HG02588 (cell line): ENCODE data around the gene NUP88.

Experiments
- ATAC-seq: cut with Tn5 transposase; IDR thresholded peaks from one replicate; pipeline ENCODE4 v1.9.1; 2021; ENCODE audit warnings: mild to moderate bottlenecking, moderate library complexity; ENCODE audit not compliant: unreplicated experiment

The NUP88 gene

DNA sequence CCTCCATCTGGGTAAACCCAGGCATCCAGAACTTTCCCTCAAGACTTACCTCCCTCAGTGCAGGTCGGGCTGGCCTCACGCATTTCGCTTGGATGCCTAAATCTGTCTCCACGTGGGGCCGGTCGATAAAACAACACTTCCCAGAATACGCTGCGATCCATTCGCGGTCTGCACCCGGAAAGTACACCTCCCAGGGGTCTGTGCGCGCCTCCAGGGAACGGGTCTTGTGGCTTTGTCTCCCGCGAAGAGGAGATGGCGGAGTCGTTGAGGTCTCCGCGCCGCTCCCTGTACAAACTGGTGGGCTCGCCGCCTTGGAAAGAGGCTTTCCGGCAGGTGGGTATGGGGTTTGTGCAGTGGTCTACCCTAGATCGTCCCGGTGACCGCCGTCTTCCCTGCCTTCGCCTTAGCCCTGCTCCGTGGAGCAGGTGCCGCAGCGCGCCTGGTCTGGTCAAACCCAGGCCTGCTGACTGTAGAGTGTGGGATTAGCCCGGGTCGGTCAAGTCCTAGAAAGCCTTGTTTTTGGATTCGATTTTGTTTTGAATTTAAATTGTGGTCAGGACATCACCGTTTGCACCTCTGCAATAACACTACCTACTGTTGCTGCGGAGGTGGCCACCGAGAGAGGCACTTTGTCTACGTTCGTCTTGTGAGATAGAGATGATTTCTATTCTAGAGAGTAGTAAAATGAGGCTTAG, 644 bp upstream of the NUP88 start, which contains the start of gene RPAIN:
Gene RPAIN, plus strand, starts transcription at position 224 of the 695 bp plus-strand sequence. Its CDS starts 29 bp downstream, at position 253.
- peak; percentile 58 for ATAC-seq

- ATAC-seq, result peak; percentile 14
Measured at GRCh38 chr17:5418858-5419355, 555 bp downstream of the NUP88 start.

DNA sequence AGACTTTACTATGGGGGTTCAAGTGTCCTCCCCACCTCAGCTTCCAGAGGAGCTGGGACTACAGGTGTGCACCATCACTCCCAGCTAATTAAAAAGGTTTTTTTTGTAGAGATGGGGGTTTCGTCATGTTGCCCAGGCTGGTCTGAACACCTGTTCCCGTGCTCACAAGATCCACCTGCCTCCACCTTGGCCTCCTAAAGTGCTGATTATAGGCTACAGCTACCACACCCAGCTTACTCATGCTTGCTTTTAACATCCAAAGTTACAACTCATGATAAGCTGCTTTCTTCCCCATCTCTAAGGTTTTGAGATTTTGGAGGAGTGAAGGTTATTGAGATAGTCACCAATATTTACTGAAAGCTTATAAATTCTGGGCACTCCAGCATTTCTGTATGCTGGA, 2.6 kb downstream of the NUP88 start:
- ATAC-seq, result no peak

- no peak for ATAC-seq
Measured at GRCh38 chr17:5413682-5414081, 5.8 kb downstream of the NUP88 start.

DNA sequence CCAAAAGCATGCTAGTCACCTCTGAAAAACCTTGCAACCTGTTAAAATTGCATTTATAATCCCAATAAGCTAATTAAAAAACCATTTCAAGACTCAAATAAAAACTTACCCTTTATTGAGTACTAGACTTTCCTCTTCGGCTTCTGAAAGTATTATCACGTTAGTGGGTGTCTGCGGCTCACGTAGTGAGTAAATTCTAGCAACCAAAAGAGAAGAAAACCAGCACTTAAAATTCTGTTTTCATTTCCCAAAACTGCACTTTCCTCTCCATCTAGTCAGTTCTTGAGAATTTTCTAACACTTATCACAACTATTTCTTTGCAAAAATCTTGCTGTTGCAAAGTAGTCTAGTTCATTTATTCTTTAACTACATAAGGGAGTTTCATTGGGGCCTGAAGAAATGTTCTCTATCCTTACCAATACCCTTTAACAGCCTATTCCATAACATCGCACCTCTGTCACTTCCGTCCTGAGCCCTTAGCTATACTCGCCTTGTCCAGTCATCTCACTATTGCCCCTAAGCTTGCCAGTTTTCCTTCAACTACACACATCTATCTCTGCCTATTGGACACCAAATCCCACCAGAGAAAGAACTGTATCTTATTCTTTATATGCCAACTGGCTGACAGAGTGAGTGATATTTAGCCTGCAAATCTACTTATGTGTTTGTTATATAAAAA, 8.7 kb downstream of the NUP88 start:
- no peak for ATAC-seq

DNA sequence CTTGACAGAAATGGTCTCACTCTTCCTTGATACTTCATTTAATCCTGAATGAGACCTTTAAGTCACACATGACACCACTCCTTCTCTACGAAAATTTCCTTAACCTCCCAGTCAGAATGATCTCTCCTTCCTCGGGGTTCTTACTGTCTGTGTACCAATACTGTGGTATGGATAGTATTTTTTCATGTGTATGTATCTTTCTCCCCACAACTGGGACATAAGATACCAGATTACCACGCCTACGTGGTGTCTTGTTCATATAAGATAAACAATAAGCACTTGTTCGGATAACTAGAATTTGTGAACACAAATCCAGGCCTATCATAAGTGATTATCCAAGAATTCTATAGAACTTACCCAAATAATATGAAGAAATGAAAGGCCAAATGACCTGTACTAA, 11.3 kb downstream of the NUP88 start:
- ATAC-seq, result no peak

- no peak for ATAC-seq
Measured at GRCh38 chr17:5405400-5405799, 14.1 kb downstream of the NUP88 start.

GRCh38 chr17:5399767-5400166, 19.7 kb downstream of the NUP88 start:
- no peak for ATAC-seq

GRCh38 chr17:5396612-5397011, 22.9 kb downstream of the NUP88 start:
- no peak for ATAC-seq

- no peak for ATAC-seq
Measured at GRCh38 chr17:5391678-5392077, 27.8 kb downstream of the NUP88 start.

- ATAC-seq, result no peak
Measured at GRCh38 chr17:5381542-5381941, 37.9 kb downstream of the NUP88 start.

DNA sequence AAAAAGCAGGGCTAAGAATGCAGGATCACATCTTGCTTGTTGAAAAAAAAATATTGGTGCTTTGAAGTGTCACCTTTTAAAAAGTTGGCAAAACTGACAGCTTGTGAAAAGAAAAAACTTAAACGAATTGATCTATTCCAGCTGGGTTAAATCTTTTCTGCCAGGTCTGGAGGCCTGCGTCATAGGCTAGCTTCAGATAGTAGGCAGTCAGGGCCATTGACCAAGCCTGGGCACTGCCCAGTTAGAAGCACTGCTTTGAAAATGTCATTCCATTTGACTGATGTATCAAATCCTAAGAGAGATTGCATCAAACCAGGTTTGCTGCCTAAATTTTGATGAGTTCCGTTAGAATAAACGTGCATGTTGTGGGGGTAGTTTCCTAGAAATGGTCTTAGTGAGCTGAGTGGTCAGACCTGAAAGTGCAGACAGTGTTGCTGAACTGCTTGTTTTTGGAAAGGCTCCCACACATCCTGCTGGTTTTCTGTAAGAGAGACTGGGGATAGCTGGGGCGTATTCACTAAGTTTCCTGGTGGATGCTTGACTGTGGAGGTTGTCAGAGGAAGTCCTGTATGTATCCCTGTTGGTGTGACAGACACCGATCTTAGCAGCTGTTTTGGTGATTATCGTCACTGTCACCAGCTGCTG, 38.8 kb downstream of the NUP88 start:
- ATAC-seq, result no peak

DNA sequence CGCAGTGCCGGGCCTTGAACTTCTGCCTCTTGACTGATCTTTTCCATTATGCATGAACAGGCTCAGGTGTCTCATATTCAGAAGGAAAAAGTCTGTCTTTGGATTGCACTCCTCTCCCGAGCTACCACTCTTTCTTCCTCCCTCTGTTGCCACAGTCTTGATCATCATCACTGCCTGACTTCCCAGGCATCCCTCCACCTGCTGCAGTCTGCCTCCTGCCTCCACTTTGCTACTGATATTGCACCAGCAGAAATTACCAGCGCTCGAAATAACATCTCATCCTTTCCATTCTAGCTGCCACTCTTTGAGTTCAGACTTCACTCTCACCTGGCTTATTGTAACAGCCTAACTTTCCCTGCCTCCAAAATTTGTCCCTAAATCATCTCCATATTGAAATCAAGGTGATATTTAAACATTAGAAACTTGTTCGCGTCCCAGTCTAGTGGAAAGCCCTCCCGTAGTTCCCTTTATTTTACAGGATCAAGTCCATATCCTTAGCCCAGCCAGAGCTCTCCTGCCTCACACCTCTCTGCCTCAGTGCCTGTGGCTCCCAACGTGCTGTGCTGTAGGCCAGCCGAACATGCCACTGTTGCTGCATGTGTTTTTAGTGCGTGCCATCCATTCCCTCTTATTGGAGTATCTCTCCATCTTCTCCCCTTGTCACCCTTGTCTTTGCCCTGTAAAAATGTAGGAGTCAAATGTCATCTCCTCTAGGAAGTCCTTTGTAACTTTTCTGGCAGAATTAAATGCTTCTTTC, 39.9 kb downstream of the NUP88 start:
- ATAC-seq, result no peak

DNA sequence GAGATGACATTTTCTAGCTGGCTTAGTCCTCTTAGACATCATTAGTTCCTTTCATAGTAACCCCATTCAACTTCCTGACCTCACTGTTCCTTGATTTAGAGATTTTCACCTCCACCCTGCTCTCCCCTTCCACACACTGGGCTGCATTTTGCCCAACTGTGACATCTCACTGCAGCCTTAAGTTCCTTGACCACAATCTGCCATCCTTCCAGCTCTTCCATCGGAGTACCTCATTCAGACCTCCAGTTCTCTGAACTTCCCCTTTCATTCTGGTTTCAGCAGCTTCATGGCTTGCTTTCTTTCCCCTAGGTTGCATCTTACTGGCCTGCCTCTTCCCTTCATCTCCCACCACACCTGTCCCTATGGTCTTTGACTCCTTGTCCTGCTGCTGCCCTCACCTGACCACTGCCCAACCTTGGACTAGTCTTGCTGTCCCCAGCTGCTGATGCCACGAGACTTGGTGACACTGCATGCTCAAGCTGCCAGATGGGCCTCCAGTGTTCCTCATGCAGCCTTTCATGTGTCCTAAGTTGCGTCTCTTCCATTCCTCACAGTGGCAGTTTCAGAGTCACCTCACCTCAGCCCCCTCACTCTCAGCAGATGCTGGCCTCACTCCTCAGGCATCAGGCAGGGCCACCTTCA, 40.8 kb downstream of the NUP88 start:
- ATAC-seq, result no peak

DNA sequence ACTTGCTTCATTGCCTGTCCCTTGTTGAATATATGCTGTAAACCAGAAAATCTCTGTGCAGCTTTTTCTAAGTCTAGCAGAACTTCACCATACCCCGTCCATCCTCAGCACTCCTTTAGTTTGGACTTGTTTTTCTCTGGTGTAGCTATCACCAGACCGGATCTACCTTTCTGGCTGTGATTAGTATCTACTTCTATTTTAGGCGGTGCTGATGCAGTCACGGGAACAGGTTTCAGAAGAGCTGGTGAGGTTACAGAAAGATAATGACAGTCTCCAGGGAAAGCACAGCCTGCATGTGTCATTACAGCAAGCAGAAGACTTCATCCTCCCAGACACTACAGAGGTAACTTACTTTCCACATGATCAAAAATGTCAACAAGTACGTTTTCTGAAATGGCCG, 46.4 kb downstream of the NUP88 start:
- ATAC-seq, result no peak

DNA sequence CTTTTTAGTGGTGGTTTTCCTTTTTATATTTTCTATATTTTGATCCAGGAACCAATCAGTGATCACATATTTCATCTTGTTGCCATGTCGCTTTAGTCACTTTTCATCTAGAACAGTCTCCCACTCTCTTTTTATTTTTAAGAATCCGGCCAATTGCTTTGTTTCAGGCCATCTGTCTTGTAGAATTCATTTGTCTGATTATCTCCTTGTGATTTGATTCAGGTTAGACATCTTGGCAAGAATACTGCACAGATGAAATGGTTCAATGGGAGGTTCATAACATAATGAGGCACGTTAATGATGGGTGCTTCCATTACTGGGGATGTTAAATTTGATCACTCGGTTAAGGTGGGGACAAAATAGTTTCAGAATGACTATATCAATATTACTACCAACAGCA, 49.1 kb downstream of the NUP88 start:
- no peak for ATAC-seq

- no peak for ATAC-seq
Measured at GRCh38 chr17:5365831-5366230, 53.6 kb downstream of the NUP88 start.

DNA sequence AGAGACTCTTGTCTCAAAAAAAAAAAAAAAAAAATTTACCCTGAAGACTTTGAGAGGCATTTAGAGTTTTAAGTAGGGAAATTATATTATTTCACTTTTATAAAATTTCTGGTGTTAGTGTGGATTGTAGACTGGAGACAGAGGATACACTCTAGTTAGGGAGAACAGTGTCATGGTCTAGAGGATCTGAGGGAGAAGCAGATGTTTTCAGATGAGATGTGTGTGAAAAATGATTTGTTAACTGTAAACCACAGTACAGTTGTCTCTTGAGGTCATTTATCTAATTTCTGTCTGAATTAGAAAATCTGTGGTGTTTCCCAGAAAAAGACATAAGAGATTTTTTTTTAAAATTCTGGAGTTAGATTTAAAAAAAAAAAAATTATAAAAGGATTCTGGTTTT, 54.8 kb downstream of the NUP88 start:
- no peak for ATAC-seq

- no peak for ATAC-seq
Measured at GRCh38 chr17:5364156-5364555, 55.3 kb downstream of the NUP88 start.

GRCh38 chr17:5362162-5362811, 57.2 kb downstream of the NUP88 start:
- no peak for ATAC-seq
